Activated B cell treated with CpG ODN at 0.5 μM for 24 hours (primary cell): ENCODE measurements around the gene FITM1. TPM values are rescaled to one million over a fixed set of nuclear protein-coding genes. Genes with fewer than 3 reads are reported as not detected.
A peak's percentile ranks its signal among the peaks of the same experiment; 100 is the strongest.

Experiments
- ATAC-seq: fragments of 200-7000 bp; cut with Tn5 transposase; one replicate; pipeline ENCODE4 v1.10.0; 2021; ENCODE audit warnings: low read depth, mild to moderate bottlenecking, moderate library complexity
- CTCF ChIA-PET: fragments of 350-600 bp; sonication (Branson Sonifier 250); formaldehyde crosslinking; loops from one replicate; lab custom pipeline; 2021; ENCODE audit warnings: antibody characterized with exemption; lab: Charles Lee
- POLR2A ChIA-PET: fragments of 350-600 bp; sonication (Branson Sonifier 250); formaldehyde crosslinking; loops from one replicate; lab custom pipeline; 2021; ENCODE audit warnings: antibody characterized with exemption; lab: Charles Lee
- DNase-seq: peaks from one replicate; pipeline ENCODE4 v3.0.0; 2022
- H3K27ac Mint-ChIP-seq: one replicate; pipeline ENCODE4 v1.8.0; 2020; ENCODE audit warnings: mixed read lengths
- H3K27me3 Mint-ChIP-seq: one replicate; pipeline ENCODE4 v1.8.0; 2021; ENCODE audit warnings: mixed read lengths
- H3K36me3 Mint-ChIP-seq: one replicate; pipeline ENCODE4 v1.8.0; 2021; ENCODE audit warnings: low read depth, mixed read lengths
- H3K4me1 Mint-ChIP-seq: one replicate; pipeline ENCODE4 v1.8.0; 2021; ENCODE audit warnings: mixed read lengths
- H3K4me3 Mint-ChIP-seq: one replicate; pipeline ENCODE4 v1.8.0; 2020; ENCODE audit warnings: mild to moderate bottlenecking, mixed read lengths
- H3K9me3 Mint-ChIP-seq: one replicate; pipeline ENCODE4 v1.8.0; 2020; ENCODE audit warnings: mixed read lengths
- intact Hi-C: fragments of 100-400 bp; cut with micrococcal nuclease; formaldehyde crosslinking; loops from one replicate; pipeline ENCODE4 v1.15.1; 2024
- total RNA-seq: library from RNA; stranded (reverse); gene quantifications from 2 replicates; pipeline ENCODE4 v1.2.3, GENCODE V29; 2022
- TF ChIP-seq, protein P1 (sequence below): fragments of 200-600 bp; IDR thresholded peaks from one replicate; pipeline ENCODE4 v1.8.0; 2022; ENCODE audit warnings: antibody characterized with exemption, mild to moderate bottlenecking

Gene FITM1
- total RNA-seq, 1 donor from 2014 or later: 2.3 TPM

- peaks cover 43% of the 10 kb centered on the region for H3K4me1 Mint-ChIP-seq
- TF ChIP-seq, protein P1, sequence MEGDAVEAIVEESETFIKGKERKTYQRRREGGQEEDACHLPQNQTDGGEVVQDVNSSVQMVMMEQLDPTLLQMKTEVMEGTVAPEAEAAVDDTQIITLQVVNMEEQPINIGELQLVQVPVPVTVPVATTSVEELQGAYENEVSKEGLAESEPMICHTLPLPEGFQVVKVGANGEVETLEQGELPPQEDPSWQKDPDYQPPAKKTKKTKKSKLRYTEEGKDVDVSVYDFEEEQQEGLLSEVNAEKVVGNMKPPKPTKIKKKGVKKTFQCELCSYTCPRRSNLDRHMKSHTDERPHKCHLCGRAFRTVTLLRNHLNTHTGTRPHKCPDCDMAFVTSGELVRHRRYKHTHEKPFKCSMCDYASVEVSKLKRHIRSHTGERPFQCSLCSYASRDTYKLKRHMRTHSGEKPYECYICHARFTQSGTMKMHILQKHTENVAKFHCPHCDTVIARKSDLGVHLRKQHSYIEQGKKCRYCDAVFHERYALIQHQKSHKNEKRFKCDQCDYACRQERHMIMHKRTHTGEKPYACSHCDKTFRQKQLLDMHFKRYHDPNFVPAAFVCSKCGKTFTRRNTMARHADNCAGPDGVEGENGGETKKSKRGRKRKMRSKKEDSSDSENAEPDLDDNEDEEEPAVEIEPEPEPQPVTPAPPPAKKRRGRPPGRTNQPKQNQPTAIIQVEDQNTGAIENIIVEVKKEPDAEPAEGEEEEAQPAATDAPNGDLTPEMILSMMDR: no peak
- ATAC-seq: no peak
- POLR2A ChIA-PET: no interaction called here
- peaks cover 67% of the 10 kb centered on the region for H3K36me3 Mint-ChIP-seq
- DNase-seq: no peak
- no peaks in the 10 kb centered on the region for H3K27me3 Mint-ChIP-seq
- H3K27ac Mint-ChIP-seq: peak overlapping the region; percentile 37
- no peak overlapping the region for H3K4me3 Mint-ChIP-seq
- no peaks in the 10 kb centered on the region for H3K9me3 Mint-ChIP-seq
- CTCF ChIA-PET: no interaction called here
- intact Hi-C loops: no loop called here
Measured at GRCh38 chr14:24167469-24168114, 37.1 kb downstream of the FITM1 start.

DNA sequence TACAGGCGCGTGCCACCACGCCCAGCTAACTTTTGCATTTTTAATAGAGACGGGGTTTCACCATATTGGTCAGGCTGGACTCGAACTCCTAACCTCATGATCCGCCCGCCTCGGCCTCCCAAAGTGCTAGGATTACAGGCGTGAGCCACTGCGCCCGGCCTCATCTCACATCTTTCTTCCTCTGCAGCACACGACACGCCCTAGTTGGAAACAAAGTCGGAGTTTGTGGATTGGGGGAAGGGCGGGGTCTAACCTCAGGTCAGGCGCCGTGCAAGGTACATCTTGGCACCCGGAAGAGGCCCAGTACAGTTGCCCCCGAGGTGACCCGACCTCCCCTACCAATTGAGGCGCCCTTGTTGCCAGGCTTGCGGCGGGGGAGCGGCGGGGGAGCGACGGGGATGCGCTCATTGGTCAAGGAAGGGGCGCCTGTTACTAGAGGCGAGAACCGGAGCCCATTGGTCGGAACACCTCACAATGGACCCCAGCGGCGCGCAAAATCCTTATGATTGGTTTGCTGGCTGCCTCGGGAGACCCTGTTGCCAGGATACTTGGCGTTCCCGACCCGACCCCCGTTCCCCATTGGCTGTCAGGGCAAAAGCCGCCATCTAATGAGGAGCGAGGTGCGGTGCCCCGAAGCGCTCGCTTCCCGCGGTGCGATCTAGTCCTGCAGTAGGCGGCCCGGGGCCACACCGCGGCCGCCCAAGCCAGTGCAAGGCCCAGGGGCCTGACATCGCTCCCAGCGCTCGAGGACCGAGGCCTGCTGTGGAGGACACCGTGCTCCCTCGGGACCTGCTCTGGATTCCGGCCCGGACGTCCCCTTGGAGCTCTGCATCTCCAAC, 41.2 kb downstream of the FITM1 start, which contains the start of gene REC8:
REC8 (plus strand) TSS at position 659 of the 839 bp plus-strand sequence. CDS start 473 bp downstream, outside the sequence.
- TF ChIP-seq, protein P1: no peak
- ATAC-seq (peak; percentile 91), DNase-seq (peak; percentile 68)
- intact Hi-C loops: loop anchor here (1.0 kb wide), 3 partner anchors 10 to 24 kb away; partner anchors contain the start of genes IPO4, IRF9 and RNF31
- peak within 1 kb of the TSS; percentile 90 for H3K4me3 Mint-ChIP-seq
- peak within 1 kb of the TSS; percentile 84 for H3K27ac Mint-ChIP-seq
- peaks cover 32% of the 10 kb centered on the region for H3K36me3 Mint-ChIP-seq
- ChIA-PET CTCF (interaction anchor here (1.6 kb wide), 1 partner anchor 11 kb away, joined by 5 read pairs; the partner anchor contains the start of gene IRF9), POLR2A (interaction anchor here (0.6 to 4.2 kb wide), 16 partner anchors 10 to 71 kb away, joined by 3 to 43 read pairs (median 4); partner anchors contain the start of genes EMC9, GMPR2, IPO4 and IRF9)
- H3K4me1 Mint-ChIP-seq: peaks cover 25% of the 10 kb centered on the region
- H3K9me3 Mint-ChIP-seq: no peaks in the 10 kb centered on the region
- no peaks in the 10 kb centered on the region for H3K27me3 Mint-ChIP-seq

GRCh38 chr14:24172261-24172860, 41.9 kb downstream of the FITM1 start:
- Mint-ChIP-seq H3K4me1 (peaks cover 25% of the 10 kb centered on the region), H3K27me3 (no peaks in the 10 kb centered on the region), H3K4me3 (peak overlapping the region; percentile 90), H3K9me3 (no peaks in the 10 kb centered on the region), H3K36me3 (peaks cover 31% of the 10 kb centered on the region), H3K27ac (peak overlapping the region; percentile 18)
- DNase-seq (no peak), ATAC-seq (no peak)
- ChIA-PET CTCF (interaction anchor here (1.6 kb wide), 1 partner anchor 11 kb away, joined by 5 read pairs; the partner anchor contains the start of gene IRF9), POLR2A (interaction anchor here (0.6 to 4.2 kb wide), 11 partner anchors 11 to 70 kb away, joined by 3 to 43 read pairs (median 5); partner anchors contain the start of genes EMC9, GMPR2, IPO4 and IRF9)
- TF ChIP-seq, protein P1: no peak
- intact Hi-C loops: loop anchor here (1.0 kb wide), 1 partner anchor 16 kb away; the partner anchor contains the start of gene IPO4

- TF ChIP-seq, protein P1: no peak
- H3K4me1 Mint-ChIP-seq: peaks cover 25% of the 10 kb centered on the region
- POLR2A ChIA-PET: interaction anchor here (0.9 to 2.4 kb wide), 4 partner anchors 12 to 30 kb away, joined by 3 to 5 read pairs (median 4); partner anchors contain the start of genes IPO4, IRF9 and PSME2
- no peaks in the 10 kb centered on the region for H3K9me3 Mint-ChIP-seq
- H3K36me3 Mint-ChIP-seq: peaks cover 32% of the 10 kb centered on the region
- H3K27me3 Mint-ChIP-seq: no peaks in the 10 kb centered on the region
- ATAC-seq: no peak
- H3K27ac Mint-ChIP-seq: no peak overlapping the region
- CTCF ChIA-PET: no interaction called here
- H3K4me3 Mint-ChIP-seq: peak overlapping the region; percentile 60
- DNase-seq: no peak
- intact Hi-C loops: loop anchor here (1.0 kb wide), 1 partner anchor 15 kb away; the partner anchor contains the start of gene IPO4
Measured at GRCh38 chr14:24172871-24173281, 42.4 kb downstream of the FITM1 start.
